ENCODE measurements around the gene PTPN1. TPM values are rescaled to one million over a fixed set of nuclear protein-coding genes. Genes with fewer than 3 reads are reported as not detected.

Gene PTPN1
- total and polyA plus RNA-seq, 2 of the 13 experiments (the other 11 are each of a cell fraction or from before 2014, with no cell fraction given), result 17.7 to 37.2 TPM

- 0 out of 2 replicates have a peak, but pooled peaks have one; percentile 30 for TF ChIP-seq GMEB2 (CRISPR knock-in tag; IDR thresholded peaks at IDR 0.05; ENCODE audit: low read depth)
- TF ChIP-seq RBAK (CRISPR knock-in tag; IDR thresholded peaks at IDR 0.05), result no peak
- peak; percentile 88; the same call in 1 of the 2 replicates for TF ChIP-seq SALL2 (CRISPR knock-in tag; IDR thresholded peaks at IDR 0.05)
- peak; percentile 79; the same call in 1 of the 2 replicates for TF ChIP-seq ZNF557 (CRISPR knock-in tag; IDR thresholded peaks at IDR 0.05)
- no peak for TF ChIP-seq ZNF644 (CRISPR knock-in tag; IDR thresholded peaks at IDR 0.05; ENCODE audit: low read depth)
- TF ChIP-seq ZNF75D (CRISPR knock-in tag; IDR thresholded peaks at IDR 0.05; ENCODE audit: borderline replicate concordance), result no peak
- TF ChIP-seq, protein P1, sequence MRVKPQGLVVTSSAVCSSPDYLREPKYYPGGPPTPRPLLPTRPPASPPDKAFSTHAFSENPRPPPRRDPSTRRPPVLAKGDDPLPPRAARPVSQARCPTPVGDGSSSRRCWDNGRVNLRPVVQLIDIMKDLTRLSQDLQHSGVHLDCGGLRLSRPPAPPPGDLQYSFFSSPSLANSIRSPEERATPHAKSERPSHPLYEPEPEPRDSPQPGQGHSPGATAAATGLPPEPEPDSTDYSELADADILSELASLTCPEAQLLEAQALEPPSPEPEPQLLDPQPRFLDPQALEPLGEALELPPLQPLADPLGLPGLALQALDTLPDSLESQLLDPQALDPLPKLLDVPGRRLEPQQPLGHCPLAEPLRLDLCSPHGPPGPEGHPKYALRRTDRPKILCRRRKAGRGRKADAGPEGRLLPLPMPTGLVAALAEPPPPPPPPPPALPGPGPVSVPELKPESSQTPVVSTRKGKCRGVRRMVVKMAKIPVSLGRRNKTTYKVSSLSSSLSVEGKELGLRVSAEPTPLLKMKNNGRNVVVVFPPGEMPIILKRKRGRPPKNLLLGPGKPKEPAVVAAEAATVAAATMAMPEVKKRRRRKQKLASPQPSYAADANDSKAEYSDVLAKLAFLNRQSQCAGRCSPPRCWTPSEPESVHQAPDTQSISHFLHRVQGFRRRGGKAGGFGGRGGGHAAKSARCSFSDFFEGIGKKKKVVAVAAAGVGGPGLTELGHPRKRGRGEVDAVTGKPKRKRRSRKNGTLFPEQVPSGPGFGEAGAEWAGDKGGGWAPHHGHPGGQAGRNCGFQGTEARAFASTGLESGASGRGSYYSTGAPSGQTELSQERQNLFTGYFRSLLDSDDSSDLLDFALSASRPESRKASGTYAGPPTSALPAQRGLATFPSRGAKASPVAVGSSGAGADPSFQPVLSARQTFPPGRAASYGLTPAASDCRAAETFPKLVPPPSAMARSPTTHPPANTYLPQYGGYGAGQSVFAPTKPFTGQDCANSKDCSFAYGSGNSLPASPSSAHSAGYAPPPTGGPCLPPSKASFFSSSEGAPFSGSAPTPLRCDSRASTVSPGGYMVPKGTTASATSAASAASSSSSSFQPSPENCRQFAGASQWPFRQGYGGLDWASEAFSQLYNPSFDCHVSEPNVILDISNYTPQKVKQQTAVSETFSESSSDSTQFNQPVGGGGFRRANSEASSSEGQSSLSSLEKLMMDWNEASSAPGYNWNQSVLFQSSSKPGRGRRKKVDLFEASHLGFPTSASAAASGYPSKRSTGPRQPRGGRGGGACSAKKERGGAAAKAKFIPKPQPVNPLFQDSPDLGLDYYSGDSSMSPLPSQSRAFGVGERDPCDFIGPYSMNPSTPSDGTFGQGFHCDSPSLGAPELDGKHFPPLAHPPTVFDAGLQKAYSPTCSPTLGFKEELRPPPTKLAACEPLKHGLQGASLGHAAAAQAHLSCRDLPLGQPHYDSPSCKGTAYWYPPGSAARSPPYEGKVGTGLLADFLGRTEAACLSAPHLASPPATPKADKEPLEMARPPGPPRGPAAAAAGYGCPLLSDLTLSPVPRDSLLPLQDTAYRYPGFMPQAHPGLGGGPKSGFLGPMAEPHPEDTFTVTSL (CRISPR knock-in tag; IDR thresholded peaks at IDR 0.05; ENCODE audit: borderline replicate concordance), result 0 out of 2 replicates have a peak, but pooled peaks have one; percentile 13
- no peak for TF ChIP-seq ZBTB20 (CRISPR knock-in tag; IDR thresholded peaks at IDR 0.05; ENCODE audit: borderline replicate concordance, low read depth)
- TF ChIP-seq ZNF781 (CRISPR knock-in tag; IDR thresholded peaks at IDR 0.05; ENCODE audit: borderline replicate concordance, not compliant biosample characterization), result peak; percentile 33
- TF ChIP-seq LCORL (IDR thresholded peaks at IDR 0.05), result no peak
- TF ChIP-seq LCORL (CRISPR knock-in tag; IDR thresholded peaks at IDR 0.05), result peak; percentile 82
- TF ChIP-seq RARG (CRISPR knock-in tag; IDR thresholded peaks at IDR 0.05; ENCODE audit: low read depth), result no peak; the same call in 1 of the 2 replicates
- peak; percentile 91 for TF ChIP-seq DMAP1 (CRISPR knock-in tag; IDR thresholded peaks at IDR 0.05)
- peak; percentile 94 for TF ChIP-seq RBM22 (optimal IDR thresholded peaks at IDR 0.05; ENCODE audit: low read length)
- peak; percentile 18; the same call in 1 of the 2 replicates for TF ChIP-seq TARDBP (CRISPR knock-in tag; IDR thresholded peaks at IDR 0.05)
- TF ChIP-seq, protein P2, sequence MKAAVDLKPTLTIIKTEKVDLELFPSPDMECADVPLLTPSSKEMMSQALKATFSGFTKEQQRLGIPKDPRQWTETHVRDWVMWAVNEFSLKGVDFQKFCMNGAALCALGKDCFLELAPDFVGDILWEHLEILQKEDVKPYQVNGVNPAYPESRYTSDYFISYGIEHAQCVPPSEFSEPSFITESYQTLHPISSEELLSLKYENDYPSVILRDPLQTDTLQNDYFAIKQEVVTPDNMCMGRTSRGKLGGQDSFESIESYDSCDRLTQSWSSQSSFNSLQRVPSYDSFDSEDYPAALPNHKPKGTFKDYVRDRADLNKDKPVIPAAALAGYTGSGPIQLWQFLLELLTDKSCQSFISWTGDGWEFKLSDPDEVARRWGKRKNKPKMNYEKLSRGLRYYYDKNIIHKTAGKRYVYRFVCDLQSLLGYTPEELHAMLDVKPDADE (CRISPR knock-in tag; IDR thresholded peaks at IDR 0.05), result no peak
- TF ChIP-seq MEIS1 (CRISPR knock-in tag; IDR thresholded peaks at IDR 0.05; ENCODE audit: borderline replicate concordance), result peak; percentile 86; the same call in 1 of the 2 replicates
- TF ChIP-seq AKAP8 (CRISPR knock-in tag; IDR thresholded peaks at IDR 0.05), result 0 out of 2 replicates have a peak, but pooled peaks have one; percentile 4
- TF ChIP-seq KLF12 (CRISPR knock-in tag; IDR thresholded peaks at IDR 0.05; ENCODE audit: borderline replicate concordance), result peak; percentile 96
- TF ChIP-seq ZSCAN31 (CRISPR knock-in tag; IDR thresholded peaks at IDR 0.05; ENCODE audit: low read depth), result peak; percentile 91; the same call in 1 of the 2 replicates
Measured at GRCh38 chr20:50509923-50510705, at the start of gene PTPN1 (continued).
